Measurements from ENCODE around the gene ERH. TPM values are rescaled to one million over a fixed set of nuclear protein-coding genes. Genes with fewer than 3 reads are reported as not detected.

ERH gene
- total and polyA plus RNA-seq, 2 donors (not counting 3 experiments of a cell fraction or from before 2014, with no cell fraction given): 157 to 263 TPM

GRCh38 chr14:69346710-69347109 is 51.4 kb downstream of the ERH start:
- Histone ChIP-seq H3K4me3 (replicated peaks in 1 of 3; ENCODE audit: insufficient read depth in 1 of 3, low read depth in 1 of 3, low read length in 3 of 3) (no peak overlapping the region), H2AFZ (ENCODE audit: low read depth, low read length) (no peak overlapping the region), H3K36me3 (ENCODE audit: control insufficient read depth in 2 of 2, extremely low read depth in 1 of 2, insufficient read depth in 2 of 2, low read length in 2 of 2) (no peaks in the 10 kb centered on the region), H4K20me1 (replicated peaks; ENCODE audit: control insufficient read depth, extremely low read depth, insufficient read depth, low read length) (no peaks in the 10 kb centered on the region), H3K9ac (replicated peaks; ENCODE audit: extremely low read depth, insufficient read depth, low read length) (no peak overlapping the region), H3K9me3 (replicated peaks; ENCODE audit: control insufficient read depth, insufficient read depth, low read length) (no peaks in the 10 kb centered on the region), H3K9me1 (replicated peaks; ENCODE audit: control insufficient read depth, extremely low read depth, insufficient read depth, low read length) (no peaks in the 10 kb centered on the region), H3K27me3 (ENCODE audit: control insufficient read depth in 2 of 2, insufficient read depth in 2 of 2, low read length in 2 of 2) (peaks cover 3 to 8% of the 10 kb centered on the region in 2 experiments), H3K4me2 (ENCODE audit: insufficient read depth, low read length) (no peak overlapping the region), H3K4me1 (ENCODE audit: control insufficient read depth, extremely low read depth, insufficient read depth, low read length) (no peaks in the 10 kb centered on the region), H3K27ac (ENCODE audit: insufficient read depth, low read depth, low read length) (no peak overlapping the region), H3K79me2 (ENCODE audit: control insufficient read depth, insufficient read depth, low read length) (no peaks in the 10 kb centered on the region)
- CTCF ChIA-PET: interaction anchor here (0.6 to 8.0 kb wide), 26 partner anchors 9 to 484 kb away, joined by 3 to 78 read pairs (median 4); partner anchors contain the start of gene GALNT16
- POLR2A ChIA-PET: no interaction called here
- DNase-seq (ENCODE audit: low read depth, low spot score) (peak; percentile 19), FAIRE-seq (peak; percentile 66)
- intact Hi-C loops (cut with micrococcal nuclease): loop anchor here (1.0 kb wide), 3 partner anchors 85 to 217 kb away; no protein-coding TSS in a partner anchor
- no TSS peak for BruUV-seq (replicated peaks)
- dilution Hi-C loops (cut with MboI; ENCODE audit: extremely low pct_ligation_motif_present, low sequenced_read_pairs): no loop called here
- TF ChIP-seq EZH2 (IDR thresholded peaks at IDR 0.05; ENCODE audit: borderline replicate concordance, low read depth, low read length, severe bottlenecking) (no peak), CTCF (IDR thresholded peaks at IDR 0.05; ENCODE audit: extremely low read depth in 1 of 2, insufficient read depth in 1 of 2, low read depth in 1 of 2, low read length in 2 of 2) (peak; percentile 70 to 84)

GRCh38 chr14:69345402-69345801 is 52.7 kb downstream of the ERH start:
- no peak for TF ChIP-seq MYC (IDR thresholded peaks at IDR 0.05; ENCODE audit: low read depth, low read length)
- intact Hi-C loops (cut with micrococcal nuclease) (no loop called here), dilution Hi-C loops (cut with MboI; ENCODE audit: extremely low pct_ligation_motif_present, low sequenced_read_pairs) (no loop called here)
- Histone ChIP-seq H2AFZ (ENCODE audit: low read depth, low read length) (no peak overlapping the region), H3K9me1 (replicated peaks; ENCODE audit: control insufficient read depth, extremely low read depth, insufficient read depth, low read length) (no peaks in the 10 kb centered on the region), H3K36me3 (ENCODE audit: control insufficient read depth in 2 of 2, extremely low read depth in 1 of 2, insufficient read depth in 2 of 2, low read length in 2 of 2) (no peaks in the 10 kb centered on the region), H4K20me1 (replicated peaks; ENCODE audit: control insufficient read depth, extremely low read depth, insufficient read depth, low read length) (no peaks in the 10 kb centered on the region), H3K4me3 (replicated peaks in 1 of 3; ENCODE audit: insufficient read depth in 1 of 3, low read depth in 1 of 3, low read length in 3 of 3) (no peak overlapping the region), H3K27me3 (ENCODE audit: control insufficient read depth in 2 of 2, insufficient read depth in 2 of 2, low read length in 2 of 2) (peaks cover 3 to 11% of the 10 kb centered on the region in 2 experiments), H3K27ac (ENCODE audit: insufficient read depth, low read depth, low read length) (no peak overlapping the region), H3K4me1 (ENCODE audit: control insufficient read depth, extremely low read depth, insufficient read depth, low read length) (no peaks in the 10 kb centered on the region), H3K4me2 (ENCODE audit: insufficient read depth, low read length) (no peak overlapping the region), H3K79me2 (ENCODE audit: control insufficient read depth, insufficient read depth, low read length) (no peaks in the 10 kb centered on the region), H3K9me3 (replicated peaks; ENCODE audit: control insufficient read depth, insufficient read depth, low read length) (no peaks in the 10 kb centered on the region), H3K9ac (replicated peaks; ENCODE audit: extremely low read depth, insufficient read depth, low read length) (no peak overlapping the region)
- POLR2A ChIA-PET: no interaction called here
- no peak for FAIRE-seq
- no TSS peak for BruUV-seq (replicated peaks)
- CTCF ChIA-PET: interaction anchor here (1.3 to 8.0 kb wide), 7 partner anchors 10 to 482 kb away, joined by 3 to 78 read pairs (median 7); no protein-coding TSS in a partner anchor
- DNase-seq (ENCODE audit: low read depth, low spot score): no peak
